Left renal pelvis (tissue), 4 donors: ENCODE measurements around the gene ARAF. TPM values are rescaled to one million over a fixed set of nuclear protein-coding genes. Genes with fewer than 3 reads are reported as not detected.
A peak's percentile ranks its signal among the peaks of the same experiment; 100 is the strongest.
"Not testable (repeated sequence)": the region's sequence is repeated elsewhere in the genome, so short reads cannot be mapped to it uniquely, and the experiment has no call there.

ENCODE experiments used
- DNase-seq, 4 donors: peaks; one replicate each; pipeline ENCODE4 v3.0.0-alpha.2; 2013; ENCODE audit warnings: low read depth in 4 of 4, low spot score in 3 of 4
- polyA plus RNA-seq, 4 donors: library from polyadenylated mRNA; unstranded; fragments of 120-200 nt; gene quantifications; one replicate each; pipeline ENCODE4 v1.2.1, GENCODE V29; 2013; ENCODE audit not compliant: insufficient read length in 4 of 4

Gene ARAF
- 10 to 100 TPM; 51.1 to 76.6 (median 57.0) TPM for polyA plus RNA-seq

- DNase-seq: peak; percentile 92 to 98 (median 97)
Observed at GRCh38 chrX:47560934-47561658, at the start of gene ARAF. Gene ARAF, plus strand, starts transcription at chrX:47561205. Its CDS starts 1,763 bp downstream, at chrX:47562968.

- DNase-seq: not testable (repeated sequence)
Observed at GRCh38 chrX:47512383-47512782, 48.6 kb upstream of the ARAF start.

- DNase-seq: not testable (repeated sequence)
Observed at GRCh38 chrX:47513034-47513965, 47.7 kb upstream of the ARAF start.

GRCh38 chrX:47514533-47515235 is 46.3 kb upstream of the ARAF start:
- DNase-seq: no peak

- DNase-seq: no peak
Observed at GRCh38 chrX:47515941-47516665, 44.9 kb upstream of the ARAF start.

- DNase-seq: no peak
Observed at GRCh38 chrX:47518144-47518543, 42.9 kb upstream of the ARAF start.

GRCh38 chrX:47523297-47523696 is 37.7 kb upstream of the ARAF start:
- peak in 1 of 4 donors; percentile 59 for DNase-seq

GRCh38 chrX:47523713-47524166 is 37.3 kb upstream of the ARAF start:
- no peak for DNase-seq

- DNase-seq: no peak
Observed at GRCh38 chrX:47529548-47529947, 31.5 kb upstream of the ARAF start.

- no peak for DNase-seq
Observed at GRCh38 chrX:47530049-47530448, 31.0 kb upstream of the ARAF start.

- DNase-seq: no peak
Observed at GRCh38 chrX:47539860-47540259, 21.1 kb upstream of the ARAF start.

- DNase-seq: peak; percentile 68 to 82 (median 72)
Observed at GRCh38 chrX:47540754-47541538, 20.1 kb upstream of the ARAF start.

- DNase-seq: no peak
Observed at GRCh38 chrX:47543496-47543895, 17.5 kb upstream of the ARAF start.

GRCh38 chrX:47556045-47556623 is 4.9 kb upstream of the ARAF start:
- DNase-seq: peak; percentile 64 to 82 (median 72)

GRCh38 chrX:47558436-47558835 is 2.6 kb upstream of the ARAF start:
- no peak for DNase-seq

- DNase-seq: no peak
Observed at GRCh38 chrX:47560179-47560933, 649 bp upstream of the ARAF start.

GRCh38 chrX:47561659-47562151 is 700 bp downstream of the ARAF start:
- DNase-seq: no peak

GRCh38 chrX:47562615-47563243 is 1.7 kb downstream of the ARAF start:
- DNase-seq: no peak
